Breast epithelium (tissue), 3 donors: ENCODE measurements around the gene JPH2.

ENCODE experiments used
- CTCF ChIP-seq, 3 donors: fragments of 450-650 bp; IDR thresholded peaks; one replicate each; pipeline ENCODE4 v1.5.1; 2016 to 2017; ENCODE audit warnings: antibody characterized with exemption in 3 of 3, mild to moderate bottlenecking in 3 of 3, moderate library complexity in 3 of 3
- POLR2A ChIP-seq: fragments of 450-650 bp; IDR thresholded peaks from one replicate; pipeline ENCODE4 v1.6.1; 2016; ENCODE audit warnings: antibody characterized with exemption, mild to moderate bottlenecking, moderate library complexity

GRCh38 chr20:44098657-44099056, 88.3 kb downstream of the JPH2 start:
- TF ChIP-seq POLR2A (no peak), CTCF (IDR thresholded peaks at IDR 0.05) (no peak)
